CD4-positive, alpha-beta T cell treated with Interleukin-15 for 4 hours (primary cell): ENCODE measurements around the gene HLA-DMA.

Experiments used
- DNase-seq: peaks from one replicate; pipeline ENCODE4 v3.0.0-alpha.2; 2020; ENCODE audit warnings: low spot score

The HLA-DMA gene

DNA sequence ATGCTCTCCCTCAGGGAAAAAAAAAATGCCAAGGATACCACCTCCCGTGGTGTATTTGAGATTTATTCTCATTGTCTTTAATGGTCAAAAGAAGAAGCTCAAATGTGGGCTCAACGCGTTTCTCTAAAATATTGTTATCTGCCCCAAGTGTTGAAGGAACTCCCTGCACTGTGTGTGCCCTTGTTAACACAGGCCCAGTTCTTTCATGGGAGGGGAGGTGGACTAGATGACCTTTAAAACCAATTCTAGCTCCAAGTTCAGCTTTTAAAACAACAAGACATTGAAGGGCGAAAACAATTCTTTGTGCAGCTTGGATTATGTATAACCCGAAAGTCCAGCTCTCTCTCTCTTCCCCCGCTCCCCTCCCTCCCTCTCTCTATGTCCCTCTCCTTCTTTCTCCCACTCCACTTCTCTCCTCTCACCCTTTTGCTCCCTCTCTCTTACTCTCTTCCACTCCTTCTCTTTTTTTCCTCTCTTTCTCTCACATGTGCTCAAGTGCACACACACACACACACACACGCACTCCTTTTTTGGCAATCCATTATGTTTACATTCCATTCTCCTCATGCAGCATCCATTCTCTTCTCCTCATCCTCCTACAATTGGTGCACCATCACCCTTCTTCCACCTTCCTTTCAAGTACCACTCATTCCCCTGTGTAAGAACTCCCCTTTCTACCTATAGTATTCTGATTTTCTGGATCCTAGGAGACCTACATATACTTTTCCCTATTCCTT is 20.6 kb downstream of the HLA-DMA start:
- no peak for DNase-seq

GRCh38 chr6:32931211-32931610 is 21.7 kb downstream of the HLA-DMA start:
- DNase-seq: no peak

DNA sequence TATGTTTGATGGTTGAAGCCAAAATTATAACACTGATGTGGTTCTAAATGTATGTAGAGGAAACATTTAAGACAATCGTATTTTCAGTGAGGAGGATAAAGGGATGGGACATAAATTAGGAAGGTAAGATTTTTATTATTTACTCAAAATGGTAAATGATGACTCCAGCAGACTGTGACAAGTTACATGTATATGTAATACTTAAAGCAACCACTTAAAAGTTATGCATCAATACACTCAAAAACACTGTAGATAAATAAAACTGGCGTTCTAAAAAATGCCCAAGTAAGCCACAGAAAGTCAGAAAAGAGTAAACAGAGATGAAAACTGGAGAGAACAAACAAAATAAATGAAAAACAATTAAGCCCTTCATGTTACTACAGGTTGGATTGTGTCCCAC is 30.8 kb downstream of the HLA-DMA start:
- no peak for DNase-seq

- DNase-seq: no peak
These were observed 32.2 kb downstream of the HLA-DMA start for GRCh38 chr6:32920715-32921114.

DNA sequence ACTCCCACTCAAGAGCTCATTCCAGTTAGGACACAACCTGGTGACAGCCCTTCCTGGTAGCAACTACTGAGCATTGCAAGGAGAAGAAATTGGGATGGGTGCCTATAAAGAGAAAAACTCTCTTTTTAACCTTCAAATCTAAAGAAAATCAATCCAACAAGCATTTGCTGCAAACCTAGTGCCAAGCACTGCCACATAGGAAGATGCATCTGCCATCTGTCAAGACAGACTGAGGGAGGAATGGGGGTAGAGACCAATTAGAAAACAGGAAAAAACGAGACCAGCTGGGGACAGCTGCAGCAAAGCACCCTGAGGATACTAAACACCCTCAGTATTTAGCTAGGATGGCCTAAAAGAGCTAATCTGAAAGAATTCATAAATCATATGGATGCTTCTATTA is 39.9 kb downstream of the HLA-DMA start:
- DNase-seq: no peak

GRCh38 chr6:32908897-32909296 is 44.0 kb downstream of the HLA-DMA start:
- DNase-seq: no peak

GRCh38 chr6:32906539-32906938 is 46.4 kb downstream of the HLA-DMA start:
- DNase-seq: no peak

DNA sequence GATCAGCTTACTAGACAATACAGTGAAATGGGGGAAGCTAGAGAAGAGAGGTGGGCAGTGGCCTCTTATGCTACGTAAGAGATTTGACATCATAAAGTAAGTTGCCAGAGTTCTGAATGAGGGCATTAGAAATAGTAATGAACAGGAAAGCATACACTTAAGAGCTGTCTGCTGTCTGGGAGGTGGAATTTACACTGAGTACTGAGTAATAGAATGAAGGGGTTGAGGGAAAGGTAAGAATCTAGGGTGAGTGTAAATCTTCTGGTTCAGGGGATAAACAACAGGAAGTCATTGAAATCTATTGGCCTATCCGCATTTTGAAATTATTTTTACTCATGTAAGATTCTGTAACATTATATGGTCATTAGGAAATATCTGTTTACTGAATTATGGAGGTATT is 47.8 kb downstream of the HLA-DMA start:
- DNase-seq: no peak

DNA sequence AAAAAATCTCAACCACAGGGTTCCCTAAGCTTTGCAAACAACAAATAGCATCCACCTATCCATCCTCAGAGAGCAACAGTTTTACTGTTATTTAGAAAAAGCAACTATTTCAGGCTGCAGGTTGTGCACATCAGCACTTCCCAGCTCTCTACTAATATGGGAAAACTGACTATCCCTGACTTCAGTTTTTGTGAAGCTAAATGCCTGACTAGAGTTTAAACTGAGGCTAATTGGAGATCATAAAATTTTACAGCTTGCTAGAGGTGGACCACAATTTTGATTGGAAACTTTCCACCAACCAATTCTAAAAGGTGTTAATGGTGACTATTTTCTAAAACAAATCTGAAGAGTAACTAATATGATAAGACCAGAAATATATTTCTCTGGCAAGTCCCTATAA is 48.9 kb downstream of the HLA-DMA start:
- DNase-seq: no peak
